Stimulated activated naive CD8-positive, alpha-beta T cell treated with anti-CD3 and anti-CD28 coated beads, Interleukin-15, Interleukin-2, amounts not matched to agents 100 ng/mL and 50 ng/mL, for 24 hours (primary cell): ENCODE data around the gene GNAQ.

Experiments used
- H3K27ac Mint-ChIP-seq: one replicate; pipeline ENCODE4 v1.8.0; 2021; ENCODE audit warnings: mild to moderate bottlenecking, mixed read lengths
- H3K27me3 Mint-ChIP-seq: one replicate; pipeline ENCODE4 v1.8.0; 2021; ENCODE audit warnings: mixed read lengths
- H3K36me3 Mint-ChIP-seq: one replicate; pipeline ENCODE4 v1.8.0; 2021; ENCODE audit warnings: low read depth, mixed read lengths
- H3K4me1 Mint-ChIP-seq: one replicate; pipeline ENCODE4 v1.8.0; 2021; ENCODE audit warnings: low read depth, mixed read lengths
- H3K4me3 Mint-ChIP-seq: one replicate; pipeline ENCODE4 v1.8.0; 2021; ENCODE audit warnings: mild to moderate bottlenecking, mixed read lengths
- H3K9me3 Mint-ChIP-seq: one replicate; pipeline ENCODE4 v1.8.0; 2021; ENCODE audit warnings: mixed read lengths

Gene GNAQ

GRCh38 chr9:77938163-77938562, 93.4 kb downstream of the GNAQ start:
- Mint-ChIP-seq H3K27ac (peak overlapping the region; percentile 8), H3K27me3 (no peaks in the 10 kb centered on the region), H3K9me3 (peaks cover 3% of the 10 kb centered on the region), H3K4me3 (no peak overlapping the region), H3K4me1 (peaks cover 27% of the 10 kb centered on the region), H3K36me3 (no peaks in the 10 kb centered on the region)

- H3K27ac Mint-ChIP-seq = no peak overlapping the region
- peaks cover 28% of the 10 kb centered on the region for H3K4me1 Mint-ChIP-seq
- no peak overlapping the region for H3K4me3 Mint-ChIP-seq
- peaks cover 4% of the 10 kb centered on the region for H3K36me3 Mint-ChIP-seq
- H3K27me3 Mint-ChIP-seq = no peaks in the 10 kb centered on the region
- H3K9me3 Mint-ChIP-seq = peaks cover 3% of the 10 kb centered on the region
Observed at GRCh38 chr9:77935974-77936373, 95.6 kb downstream of the GNAQ start.

GRCh38 chr9:77935211-77935610, 96.4 kb downstream of the GNAQ start:
- no peak overlapping the region for H3K4me3 Mint-ChIP-seq
- H3K36me3 Mint-ChIP-seq = peaks cover 4% of the 10 kb centered on the region
- H3K27me3 Mint-ChIP-seq = no peaks in the 10 kb centered on the region
- peaks cover 28% of the 10 kb centered on the region for H3K4me1 Mint-ChIP-seq
- peaks cover 3% of the 10 kb centered on the region for H3K9me3 Mint-ChIP-seq
- H3K27ac Mint-ChIP-seq = no peak overlapping the region

- H3K9me3 Mint-ChIP-seq = peaks cover 3% of the 10 kb centered on the region
- no peak overlapping the region for H3K27ac Mint-ChIP-seq
- peaks cover 7% of the 10 kb centered on the region for H3K36me3 Mint-ChIP-seq
- no peaks in the 10 kb centered on the region for H3K27me3 Mint-ChIP-seq
- no peak overlapping the region for H3K4me3 Mint-ChIP-seq
- H3K4me1 Mint-ChIP-seq = peaks cover 22% of the 10 kb centered on the region
Observed at GRCh38 chr9:77933976-77934375, 97.6 kb downstream of the GNAQ start.

GRCh38 chr9:77933019-77933418, 98.6 kb downstream of the GNAQ start:
- Mint-ChIP-seq H3K36me3 (peaks cover 12% of the 10 kb centered on the region), H3K27me3 (no peaks in the 10 kb centered on the region), H3K27ac (peak overlapping the region; percentile 18), H3K9me3 (peaks cover 3% of the 10 kb centered on the region), H3K4me3 (no peak overlapping the region), H3K4me1 (peaks cover 25% of the 10 kb centered on the region)

- H3K27me3 Mint-ChIP-seq = no peaks in the 10 kb centered on the region
- H3K27ac Mint-ChIP-seq = no peak overlapping the region
- H3K4me1 Mint-ChIP-seq = peaks cover 24% of the 10 kb centered on the region
- no peak overlapping the region for H3K4me3 Mint-ChIP-seq
- peaks cover 3% of the 10 kb centered on the region for H3K9me3 Mint-ChIP-seq
- peaks cover 12% of the 10 kb centered on the region for H3K36me3 Mint-ChIP-seq
Observed at GRCh38 chr9:77929942-77930341, 101.7 kb downstream of the GNAQ start.

- Mint-ChIP-seq H3K4me3 (no peak overlapping the region), H3K36me3 (peaks cover 12% of the 10 kb centered on the region), H3K27me3 (no peaks in the 10 kb centered on the region), H3K27ac (no peak overlapping the region), H3K4me1 (peaks cover 14% of the 10 kb centered on the region), H3K9me3 (no peaks in the 10 kb centered on the region)
Observed at GRCh38 chr9:77927265-77927664, 104.3 kb downstream of the GNAQ start.

GRCh38 chr9:77926371-77926878, 105.2 kb downstream of the GNAQ start:
- Mint-ChIP-seq H3K27me3 (no peaks in the 10 kb centered on the region), H3K9me3 (no peaks in the 10 kb centered on the region), H3K4me3 (no peak overlapping the region), H3K4me1 (peaks cover 11% of the 10 kb centered on the region), H3K27ac (no peak overlapping the region), H3K36me3 (peaks cover 12% of the 10 kb centered on the region)

GRCh38 chr9:77922591-77922990, 109.0 kb downstream of the GNAQ start:
- Mint-ChIP-seq H3K4me3 (no peak overlapping the region), H3K27ac (no peak overlapping the region), H3K36me3 (peaks cover 12% of the 10 kb centered on the region), H3K4me1 (peaks cover 6% of the 10 kb centered on the region), H3K27me3 (no peaks in the 10 kb centered on the region), H3K9me3 (no peaks in the 10 kb centered on the region)

GRCh38 chr9:77917800-77918199, 113.8 kb downstream of the GNAQ start:
- Mint-ChIP-seq H3K27me3 (no peaks in the 10 kb centered on the region), H3K36me3 (peaks cover 20% of the 10 kb centered on the region), H3K4me1 (peaks cover 18% of the 10 kb centered on the region), H3K27ac (no peak overlapping the region), H3K9me3 (no peaks in the 10 kb centered on the region), H3K4me3 (no peak overlapping the region)

- Mint-ChIP-seq H3K27me3 (no peaks in the 10 kb centered on the region), H3K4me1 (peaks cover 24% of the 10 kb centered on the region), H3K27ac (peak overlapping the region; percentile 29), H3K9me3 (no peaks in the 10 kb centered on the region), H3K4me3 (no peak overlapping the region), H3K36me3 (peaks cover 20% of the 10 kb centered on the region)
Observed at GRCh38 chr9:77916820-77917219, 114.8 kb downstream of the GNAQ start.

- no peak overlapping the region for H3K4me3 Mint-ChIP-seq
Observed at GRCh38 chr9:77916410-77916819, 115.2 kb downstream of the GNAQ start.

GRCh38 chr9:77915744-77916143, 115.9 kb downstream of the GNAQ start:
- Mint-ChIP-seq H3K27me3 (no peaks in the 10 kb centered on the region), H3K9me3 (no peaks in the 10 kb centered on the region), H3K4me3 (no peak overlapping the region), H3K4me1 (peaks cover 33% of the 10 kb centered on the region), H3K36me3 (peaks cover 14% of the 10 kb centered on the region), H3K27ac (peak overlapping the region; percentile 32)

More at GRCh38 chr9:77916410-77916819, 115.2 kb downstream of the GNAQ start:
- Mint-ChIP-seq H3K27me3 (no peaks in the 10 kb centered on the region), H3K9me3 (no peaks in the 10 kb centered on the region), H3K4me1 (peaks cover 28% of the 10 kb centered on the region), H3K27ac (peak overlapping the region; percentile 29), H3K36me3 (peaks cover 17% of the 10 kb centered on the region)

GRCh38 chr9:77912895-77913693, 118.5 kb downstream of the GNAQ start:
- H3K27ac Mint-ChIP-seq = no peak overlapping the region
- peaks cover 56% of the 10 kb centered on the region for H3K4me1 Mint-ChIP-seq
- H3K27me3 Mint-ChIP-seq = no peaks in the 10 kb centered on the region
- peaks cover 11% of the 10 kb centered on the region for H3K36me3 Mint-ChIP-seq
- H3K9me3 Mint-ChIP-seq = no peaks in the 10 kb centered on the region
- H3K4me3 Mint-ChIP-seq = no peak overlapping the region

GRCh38 chr9:77911928-77912327, 119.7 kb downstream of the GNAQ start:
- H3K9me3 Mint-ChIP-seq = no peaks in the 10 kb centered on the region
- peaks cover 11% of the 10 kb centered on the region for H3K36me3 Mint-ChIP-seq
- no peak overlapping the region for H3K4me3 Mint-ChIP-seq
- H3K4me1 Mint-ChIP-seq = peaks cover 61% of the 10 kb centered on the region
- H3K27me3 Mint-ChIP-seq = no peaks in the 10 kb centered on the region
- H3K27ac Mint-ChIP-seq = no peak overlapping the region

GRCh38 chr9:77910194-77910621, 121.4 kb downstream of the GNAQ start:
- Mint-ChIP-seq H3K27ac (no peak overlapping the region), H3K36me3 (peaks cover 11% of the 10 kb centered on the region), H3K4me1 (peaks cover 46% of the 10 kb centered on the region), H3K9me3 (no peaks in the 10 kb centered on the region), H3K27me3 (no peaks in the 10 kb centered on the region), H3K4me3 (peak overlapping the region; percentile 12)
